Tibial nerve (tissue), 4 donors: ENCODE measurements around the gene MED26.

Experiments
- CTCF ChIP-seq, 5 experiments: fragments of 200-600 bp in 3 of 5; fragments of 450-650 bp in 2 of 5; sonication (generic) in 3 of 5; IDR thresholded peaks; one replicate each; pipeline ENCODE4 v1.5.1; 2016 to 2019; ENCODE audit warnings: antibody characterized with exemption in 5 of 5, mild to moderate bottlenecking in 3 of 5, moderate library complexity in 2 of 5
- EP300 ChIP-seq, 2 donors: sonication (generic); formaldehyde crosslinking; IDR thresholded peaks; one replicate each; pipeline ENCODE4 v1.6.1; 2017; ENCODE audit warnings: antibody characterized with exemption in 2 of 2, mild to moderate bottlenecking in 1 of 2

- TF ChIP-seq CTCF (IDR thresholded peaks at IDR 0.05) (no peak), EP300 (IDR thresholded peaks at IDR 0.05) (no peak)
Observed at GRCh38 chr19:16548956-16549355, 79.0 kb downstream of the MED26 start.
